Heart left ventricle (tissue), 16 donors: Measurements from ENCODE around the gene TNRC18. TPM values are rescaled to one million over a fixed set of nuclear protein-coding genes. Genes with fewer than 3 reads are reported as not detected.

Experiments used
- ATAC-seq, 4 donors: fragments of 200-7000 bp; cut with Tn5 transposase; one replicate each; pipeline ENCODE4 v1.9.1; 2020 to 2022; ENCODE audit warnings: moderate library complexity in 4 of 4, mild to moderate bottlenecking in 3 of 4, moderate number of reproducible peaks in 1 of 4
- DNase-seq, 5 donors: peaks; one replicate each; pipeline ENCODE4 v3.0.0-alpha.2; 2020
- H3K27ac ChIP-seq, 12 donors: fragments of 200-600 bp; sonication (generic) in 4 of 12; one replicate each; pipeline versions ENCODE4 v1.5.0 to v1.8.0; 2016 to 2022; ENCODE audit warnings: mild to moderate bottlenecking in 2 of 12
- H3K27me3 ChIP-seq, 9 donors: fragments of 200-600 bp; sonication (generic) in 2 of 9; one replicate each; pipeline versions ENCODE4 v1.5.1 to v1.8.0; 2016 to 2022; ENCODE audit warnings: mild to moderate bottlenecking in 3 of 9
- H3K36me3 ChIP-seq, 9 donors: fragments of 200-600 bp; sonication (generic) in 2 of 9; one replicate each; pipeline versions ENCODE4 v1.5.0 to v1.8.0; 2018 to 2022; ENCODE audit warnings: mild to moderate bottlenecking in 2 of 9
- H3K4me1 ChIP-seq, 12 donors: fragments of 200-600 bp; sonication (generic) in 4 of 12; one replicate each; pipeline versions ENCODE4 v1.5.0 to v1.8.0; 2016 to 2022; ENCODE audit warnings: mild to moderate bottlenecking in 3 of 12
- H3K4me3 ChIP-seq, 12 donors: fragments of 200-600 bp; sonication (generic) in 4 of 12; one replicate each; pipeline versions ENCODE4 v1.5.0 to v1.8.0; 2017 to 2022; ENCODE audit warnings: mild to moderate bottlenecking in 9 of 12, moderate library complexity in 4 of 12
- H3K9me3 ChIP-seq, 12 donors: fragments of 200-600 bp; sonication (generic) in 4 of 12; one replicate each; pipeline versions ENCODE4 v1.5.0 to v1.8.0; 2016 to 2022; ENCODE audit warnings: mild to moderate bottlenecking in 1 of 12
- POLR2A ChIP-seq, 2 donors: fragments of 450-650 bp; IDR thresholded peaks; one replicate each; pipeline ENCODE4 v1.6.1; 2017; ENCODE audit warnings: antibody characterized with exemption in 2 of 2, mild to moderate bottlenecking in 2 of 2, moderate library complexity in 2 of 2
- WGBS, 4 donors: extraction: QIAGEN DNeasy Blood & Tissue Kit in 2 of 4; methylation state at CpG; one replicate each; pipeline versions ENCODE4 v1.1.5 to v1.1.7; 2013 to 2018; 5-methylcytosine and 5-hydroxymethylcytosine counted together
- intact Hi-C, 10 donors: fragments of 100-400 bp; cut with DNase I; formaldehyde crosslinking; loops; one replicate each; pipeline versions ENCODE4 v1.11.1 to v1.14.2; 2022
- polyA plus RNA-seq, 2 donors: library from polyadenylated mRNA; stranded (reverse); fragments of 200-250 nt; gene quantifications; one replicate each; pipeline ENCODE4 v1.2.3, GENCODE V29; 2013
- total RNA-seq, 9 donors: library from RNA; depleted of rRNA in 2 of 9; stranded (reverse); fragments of >200 nt in 2 of 9; fragmentation: NEBNext Ultra II Directional in 3 of 9; extraction: Animal tissue kit (Norgen Biotek cat#: 25700) in 3 of 9; gene quantifications; one replicate each; pipeline versions ENCODE4 v1.1.0 to v1.2.4, GENCODE V29; 2016 to 2023
- TF ChIP-seq, protein P1 (sequence below), 12 donors: fragments of 200-600 bp; sonication (generic) in 4 of 12; IDR thresholded peaks; one replicate each; pipeline versions ENCODE4 v1.5.0 to v1.8.0; 2018 to 2022; ENCODE audit warnings: antibody characterized with exemption in 12 of 12, mild to moderate bottlenecking in 5 of 12
- donor health status: ischemic (EF 13 %, LVEDD 7.1; RV severe dilation, severe dysfunction).
- donor health status: healthy with polysubstance abuse.
- donor health status: DM: no; HTN: yes; CAD: no.
- donor health status: DM: no; HTN: no; CAD: no.
- donor health status: ischemic (EF 25% LVEDD 6.9; RV normal size, moderate dysfunction).
- donor health status: ischemic (EF 25% LVEDD 5.7; RV mildly dilated, moderate dysfunction).
- donor health status: healthy.
- donor health status: DM: yes; HTN: yes; CAD: no.
- donor health status: ischemic (EF 35%, LVEDD 5.7; RV mildly dilated, moderate dysfunction).
- donor health status: nonischemic (EF 11% LVEDD 7.7; RV severe dilation, severe dysfunction).
- donor health status: DM: yes; HTN: yes; CAD: no.
- donor health status: PGD.
- donor health status: ischemic (EF 29% LVEDD 5.4; RV normal size, mild dysfunction).
- donor health status: nonischemic (EF 23%, LVEDD 6.1; RV moderate dilation, normal function).

TNRC18 gene
- total and polyA plus RNA-seq, 11 donors = 23.4 to 66.6 (median 33.7) TPM

GRCh38 chr7:5343884-5344283 is 79.8 kb downstream of the TNRC18 start:
- H3K4me3 ChIP-seq = no peak overlapping the region
- DNase-seq (no peak), ATAC-seq (no peak)
- H3K27ac ChIP-seq = no peak overlapping the region
- H3K4me1 ChIP-seq = no peaks in the 10 kb centered on the region
- H3K9me3 ChIP-seq = peaks cover 0 to 46% (median 18%) of the 10 kb centered on the region in 12 donors
- H3K36me3 ChIP-seq = peaks cover 8 to 93% (median 79%) of the 10 kb centered on the region in 9 donors
- intact Hi-C loops = loop anchor here in 1 of 10 donors (10.0 kb wide), 1 partner anchor 99 kb away; no protein-coding TSS in a partner anchor
- H3K27me3 ChIP-seq = no peaks in the 10 kb centered on the region
- TF ChIP-seq, protein P1, sequence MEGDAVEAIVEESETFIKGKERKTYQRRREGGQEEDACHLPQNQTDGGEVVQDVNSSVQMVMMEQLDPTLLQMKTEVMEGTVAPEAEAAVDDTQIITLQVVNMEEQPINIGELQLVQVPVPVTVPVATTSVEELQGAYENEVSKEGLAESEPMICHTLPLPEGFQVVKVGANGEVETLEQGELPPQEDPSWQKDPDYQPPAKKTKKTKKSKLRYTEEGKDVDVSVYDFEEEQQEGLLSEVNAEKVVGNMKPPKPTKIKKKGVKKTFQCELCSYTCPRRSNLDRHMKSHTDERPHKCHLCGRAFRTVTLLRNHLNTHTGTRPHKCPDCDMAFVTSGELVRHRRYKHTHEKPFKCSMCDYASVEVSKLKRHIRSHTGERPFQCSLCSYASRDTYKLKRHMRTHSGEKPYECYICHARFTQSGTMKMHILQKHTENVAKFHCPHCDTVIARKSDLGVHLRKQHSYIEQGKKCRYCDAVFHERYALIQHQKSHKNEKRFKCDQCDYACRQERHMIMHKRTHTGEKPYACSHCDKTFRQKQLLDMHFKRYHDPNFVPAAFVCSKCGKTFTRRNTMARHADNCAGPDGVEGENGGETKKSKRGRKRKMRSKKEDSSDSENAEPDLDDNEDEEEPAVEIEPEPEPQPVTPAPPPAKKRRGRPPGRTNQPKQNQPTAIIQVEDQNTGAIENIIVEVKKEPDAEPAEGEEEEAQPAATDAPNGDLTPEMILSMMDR (IDR thresholded peaks at IDR 0.05) = no peak
- no peak for TF ChIP-seq POLR2A (IDR thresholded peaks at IDR 0.05)
- WGBS, 4 donors = 93 to 97% (median 93%) methylated on average over 2 of the region's 2 CpGs

- Histone ChIP-seq H3K27me3 (no peaks in the 10 kb centered on the region), H3K9me3 (peaks cover 0 to 55% (median 21%) of the 10 kb centered on the region in 12 donors), H3K27ac (no peak overlapping the region), H3K4me1 (no peaks in the 10 kb centered on the region), H3K36me3 (peaks cover 8 to 94% (median 83%) of the 10 kb centered on the region in 9 donors), H3K4me3 (no peak overlapping the region)
- ATAC-seq (no peak), DNase-seq (no peak)
- intact Hi-C loops = loop anchor here in 1 of 10 donors (10.0 kb wide), 1 partner anchor 98 kb away; no protein-coding TSS in a partner anchor
- no peak for TF ChIP-seq POLR2A (IDR thresholded peaks at IDR 0.05)
- TF ChIP-seq, protein P1 (IDR thresholded peaks at IDR 0.05) = no peak
- WGBS, 4 donors = 94 to 98% (median 95%) methylated on average over 6 of the region's 6 CpGs
Measured at GRCh38 chr7:5342631-5343030, 81.0 kb downstream of the TNRC18 start.

- Histone ChIP-seq H3K36me3 (peaks cover 6 to 97% (median 84%) of the 10 kb centered on the region in 9 donors), H3K4me1 (no peaks in the 10 kb centered on the region), H3K9me3 (peaks cover 0 to 74% (median 29%) of the 10 kb centered on the region in 12 donors), H3K27me3 (no peaks in the 10 kb centered on the region), H3K4me3 (no peak overlapping the region), H3K27ac (no peak overlapping the region)
- intact Hi-C loops = loop anchor here in 1 of 10 donors (10.0 kb wide), 1 partner anchor 95 kb away; no protein-coding TSS in a partner anchor
- WGBS, 4 donors = 90 to 95% (median 93%) methylated on average over 2 of the region's 2 CpGs
- DNase-seq (no peak), ATAC-seq (no peak)
- no peak for TF ChIP-seq POLR2A (IDR thresholded peaks at IDR 0.05)
- TF ChIP-seq, protein P1 (IDR thresholded peaks at IDR 0.05) = no peak
Measured at GRCh38 chr7:5339955-5340354, 83.7 kb downstream of the TNRC18 start.

DNA sequence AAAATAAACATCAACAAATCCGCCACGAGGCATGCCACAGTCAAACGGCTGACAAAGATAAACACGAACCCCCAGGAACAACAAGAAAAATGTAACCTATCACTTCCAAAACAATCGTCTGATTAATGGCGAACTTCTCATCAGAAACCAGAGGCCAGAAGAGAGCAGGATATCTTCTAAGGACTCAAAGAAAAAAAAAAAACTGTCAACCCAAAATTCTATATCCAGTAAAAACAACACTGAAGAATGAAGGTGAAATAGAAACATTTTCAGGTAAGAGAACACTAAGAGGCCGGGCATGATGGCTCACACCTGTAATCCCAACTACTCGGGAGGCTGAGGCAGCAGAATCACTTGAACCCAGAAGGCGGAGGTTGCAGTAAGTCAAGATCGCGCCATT is 86.6 kb downstream of the TNRC18 start:
- Histone ChIP-seq H3K4me1 (peaks cover 0 to 2% (median 0%) of the 10 kb centered on the region in 12 donors), H3K9me3 (peaks cover 0 to 45% (median 13%) of the 10 kb centered on the region in 12 donors), H3K27me3 (no peaks in the 10 kb centered on the region), H3K27ac (no peak overlapping the region), H3K36me3 (peaks cover 0 to 94% (median 76%) of the 10 kb centered on the region in 9 donors), H3K4me3 (no peak overlapping the region)
- TF ChIP-seq POLR2A (IDR thresholded peaks at IDR 0.05) = no peak
- TF ChIP-seq, protein P1 (IDR thresholded peaks at IDR 0.05) = no peak
- intact Hi-C loops = no loop called here
- no peak for DNase-seq
- 93 to 94% (median 93%) methylated on average over 11 of the region's 11 CpGs for WGBS, 4 donors
- no peak for ATAC-seq
